ENCODE results near the gene KRTAP10-7.
"Not testable (repeated sequence)": the region's sequence is repeated elsewhere in the genome, so short reads cannot be mapped to it uniquely, and the experiment has no call there.

Gene KRTAP10-7

GRCh38 chr21:44571296-44571695 lies 29.1 kb upstream of the KRTAP10-7 start:
- Histone ChIP-seq H3K36me3 (no peaks in the 10 kb centered on the region), H3K4me3 (ENCODE audit: low read depth, low read length) (no peak overlapping the region), H3K27ac (no peak overlapping the region), H3K9me3 (ENCODE audit: severe bottlenecking) (peaks cover 14% of the 10 kb centered on the region), H3K27me3 (ENCODE audit: insufficient read depth, low read depth, severe bottlenecking) (no peaks in the 10 kb centered on the region)
- no peak for TF ChIP-seq CTCF (IDR thresholded peaks at IDR 0.05; ENCODE audit: low read depth, low read length)
- DNase-seq: no peak

GRCh38 chr21:44571844-44572782 lies 28.3 kb upstream of the KRTAP10-7 start:
- Histone ChIP-seq H3K9me3 (ENCODE audit: severe bottlenecking) (peaks cover 19% of the 10 kb centered on the region), H3K27me3 (ENCODE audit: insufficient read depth, low read depth, severe bottlenecking) (no peaks in the 10 kb centered on the region), H3K27ac (no peak overlapping the region), H3K4me3 (ENCODE audit: low read depth, low read length) (no peak overlapping the region), H3K36me3 (no peaks in the 10 kb centered on the region)
- no peak for TF ChIP-seq CTCF (IDR thresholded peaks at IDR 0.05; ENCODE audit: low read depth, low read length)
- no peak for DNase-seq

- no peak overlapping the region for H3K27ac ChIP-seq
- TF ChIP-seq CTCF (IDR thresholded peaks at IDR 0.05; ENCODE audit: low read depth, low read length): no peak
- H3K36me3 ChIP-seq: no peaks in the 10 kb centered on the region
- H3K27me3 ChIP-seq (ENCODE audit: insufficient read depth, low read depth, severe bottlenecking): no peaks in the 10 kb centered on the region
- H3K9me3 ChIP-seq (ENCODE audit: severe bottlenecking): peaks cover 23% of the 10 kb centered on the region
- H3K4me3 ChIP-seq (ENCODE audit: low read depth, low read length): no peak overlapping the region
- no peak for DNase-seq
Measured at GRCh38 chr21:44572959-44573583, 27.3 kb upstream of the KRTAP10-7 start.

GRCh38 chr21:44573630-44574456 lies 26.6 kb upstream of the KRTAP10-7 start, which contains the start of gene KRTAP10-4:
Gene KRTAP10-4 (plus strand): TSS chr21:44573729. CDS start chr21:44573759, 30 bp downstream.
- not testable (repeated sequence) for H3K4me3 ChIP-seq (ENCODE audit: low read depth, low read length); H3K27me3 ChIP-seq (ENCODE audit: insufficient read depth, low read depth, severe bottlenecking); DNase-seq

GRCh38 chr21:44574457-44575306 lies 25.7 kb upstream of the KRTAP10-7 start:
- TF ChIP-seq CTCF (IDR thresholded peaks at IDR 0.05; ENCODE audit: low read depth, low read length): 0 out of 2 replicates have a peak, but pooled peaks have one; percentile 14
- Histone ChIP-seq H3K27ac (no peak overlapping the region), H3K27me3 (ENCODE audit: insufficient read depth, low read depth, severe bottlenecking) (no peaks in the 10 kb centered on the region), H3K9me3 (ENCODE audit: severe bottlenecking) (peaks cover 23% of the 10 kb centered on the region), H3K4me3 (ENCODE audit: low read depth, low read length) (no peak overlapping the region), H3K36me3 (no peaks in the 10 kb centered on the region)
- no peak for DNase-seq

More at GRCh38 chr21:44573630-44574456, 26.6 kb upstream of the KRTAP10-7 start, which contains the start of gene KRTAP10-4:
- H3K36me3 ChIP-seq, H3K27ac ChIP-seq: not testable (repeated sequence)
- H3K9me3 ChIP-seq (ENCODE audit: severe bottlenecking): peaks cover 23% of the 10 kb centered on the region
